Dermis microvascular lymphatic vessel endothelial cell (primary cell): Measurements from ENCODE around the gene AQP4. TPM values are rescaled to one million over a fixed set of nuclear protein-coding genes. Genes with fewer than 3 reads are reported as not detected.

ENCODE experiments used
- DNase-seq, 2 donors: peaks; one replicate each; pipeline versions ENCODE4 v3.0.0 to v3.0.0-alpha.2; 2010; ENCODE audit warnings: low read depth in 2 of 2
- total RNA-seq: library from RNA; depleted of rRNA; stranded (reverse); fragments of >200 nt; gene quantifications from 2 replicates; pipeline ENCODE4 v1.2.1, GENCODE V29; 2014

AQP4 gene
- total RNA-seq, 1 donor from 2014 or later, result not detected

DNA sequence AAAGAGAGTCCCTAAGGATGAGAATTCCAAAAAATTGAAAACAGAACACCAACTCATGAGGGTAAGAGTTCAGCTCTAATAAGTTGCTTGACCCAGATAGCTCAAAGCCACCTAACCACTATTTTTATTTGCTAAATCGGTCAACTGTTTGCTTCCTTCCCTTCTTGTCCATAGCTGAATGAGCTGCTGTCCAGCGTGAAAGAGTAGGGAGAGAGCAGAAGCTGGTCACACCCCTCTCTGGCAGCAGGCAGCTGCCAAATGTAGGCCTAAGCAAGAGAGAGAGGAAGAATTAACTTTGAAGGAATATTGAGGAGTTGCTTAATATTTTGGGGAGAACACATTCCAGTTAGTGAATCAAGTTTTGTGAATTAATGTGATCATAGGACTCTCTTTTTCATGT is 25.9 kb downstream of the AQP4 start:
- no peak for DNase-seq

DNA sequence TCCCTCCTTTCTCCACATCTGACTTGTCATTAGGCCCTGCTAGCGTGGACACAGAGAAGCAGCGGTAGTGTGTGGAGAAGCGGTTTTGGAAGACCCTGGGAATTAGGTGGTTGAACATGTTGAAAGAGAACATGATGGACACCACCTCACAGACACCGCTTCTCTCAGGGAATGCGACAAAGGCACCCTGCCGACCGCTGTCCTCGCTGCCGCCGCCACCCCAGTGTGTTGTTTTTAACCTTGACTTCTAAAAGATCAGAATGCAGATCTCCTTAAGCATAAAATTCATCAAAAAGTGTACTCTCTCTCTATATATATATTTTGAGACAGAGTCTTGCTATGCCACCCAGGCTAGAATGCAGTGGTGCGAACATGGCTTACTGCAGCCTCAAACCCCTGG is 33.2 kb downstream of the AQP4 start:
- no peak for DNase-seq

DNA sequence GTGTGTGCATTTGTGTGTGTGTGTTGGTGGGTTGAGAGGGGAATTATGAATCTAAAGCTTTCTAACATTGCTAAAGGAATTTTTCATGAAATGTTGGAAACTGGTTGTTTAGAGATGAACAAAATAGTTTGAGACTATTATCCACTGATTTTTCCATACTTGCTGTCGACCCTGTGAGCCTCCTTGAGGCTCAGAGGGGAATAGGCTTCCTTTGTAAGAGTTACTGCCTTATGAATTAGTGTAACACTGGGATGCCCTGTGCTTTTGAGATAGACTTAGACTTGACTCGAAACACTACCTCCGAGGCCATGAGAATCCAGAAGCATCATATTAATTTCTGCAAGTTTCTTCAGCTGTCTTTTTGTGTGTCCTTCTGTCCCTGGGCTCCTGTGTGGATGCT is 37.9 kb downstream of the AQP4 start:
- DNase-seq, result no peak

DNA sequence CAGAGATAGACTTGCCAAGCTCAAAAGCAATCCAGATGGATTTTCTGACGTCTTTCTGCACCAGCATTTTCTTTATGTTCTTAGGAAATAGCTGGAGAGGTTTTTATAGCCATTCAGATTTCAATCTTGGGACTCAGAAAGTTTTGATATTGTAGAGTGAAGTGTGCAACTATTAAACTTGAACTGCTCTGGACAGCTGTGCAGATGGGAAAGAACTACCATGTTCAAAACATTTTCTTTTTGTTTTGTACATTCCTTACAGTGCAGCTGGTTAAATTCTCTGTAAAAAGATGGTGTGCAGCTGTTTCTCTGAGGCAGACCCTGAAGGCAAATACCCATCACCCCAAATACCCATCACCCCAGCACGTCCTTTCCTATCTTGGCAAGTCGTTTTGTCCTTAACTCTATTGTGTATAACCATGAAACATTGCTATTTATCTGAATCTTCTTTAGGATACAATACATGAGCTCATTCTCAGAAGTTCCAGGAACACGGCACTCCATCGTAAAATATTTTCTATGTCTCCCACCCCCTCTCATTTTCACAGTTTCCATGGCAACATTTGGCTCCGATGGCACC is 38.8 kb downstream of the AQP4 start:
- no peak for DNase-seq

DNA sequence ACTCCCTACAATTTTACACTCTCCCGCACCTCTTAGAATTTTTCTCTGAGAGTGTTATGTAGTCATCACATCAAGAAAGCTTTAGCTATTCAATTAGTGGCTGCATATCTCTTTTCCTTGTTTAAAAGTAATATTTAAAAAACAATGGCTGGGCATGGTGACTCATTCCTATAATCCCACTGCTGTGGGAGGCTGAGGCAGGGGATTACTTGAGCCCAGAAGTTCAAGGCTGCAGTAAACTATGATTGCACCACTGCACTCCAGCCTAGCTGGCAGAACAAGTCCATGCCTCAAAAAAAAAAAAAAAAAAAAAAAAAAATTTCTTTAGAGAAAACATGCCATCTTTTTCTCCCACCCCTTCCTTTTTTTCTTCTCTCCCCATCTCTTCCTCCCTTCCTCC is 44.3 kb downstream of the AQP4 start:
- no peak for DNase-seq

DNA sequence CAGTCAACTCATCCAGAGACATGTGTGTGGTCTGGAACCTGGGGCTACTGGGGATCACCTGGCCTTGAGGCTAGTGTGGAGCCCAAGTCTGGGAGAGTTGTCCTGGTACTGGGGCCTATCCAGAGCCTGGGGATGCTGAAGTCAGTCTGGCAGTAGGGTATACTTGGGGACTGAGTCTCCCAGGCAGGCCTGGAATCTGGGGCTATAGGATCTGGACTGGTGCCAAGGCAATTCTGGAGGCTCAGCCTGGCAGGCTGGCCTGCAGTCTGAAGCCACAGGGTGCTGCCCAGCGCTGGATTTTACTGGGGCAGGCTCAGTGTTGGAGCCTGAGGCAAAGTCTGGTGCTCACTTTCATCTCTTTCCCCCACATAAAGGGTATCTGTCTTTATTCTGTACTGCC is 46.5 kb downstream of the AQP4 start:
- no peak for DNase-seq

DNA sequence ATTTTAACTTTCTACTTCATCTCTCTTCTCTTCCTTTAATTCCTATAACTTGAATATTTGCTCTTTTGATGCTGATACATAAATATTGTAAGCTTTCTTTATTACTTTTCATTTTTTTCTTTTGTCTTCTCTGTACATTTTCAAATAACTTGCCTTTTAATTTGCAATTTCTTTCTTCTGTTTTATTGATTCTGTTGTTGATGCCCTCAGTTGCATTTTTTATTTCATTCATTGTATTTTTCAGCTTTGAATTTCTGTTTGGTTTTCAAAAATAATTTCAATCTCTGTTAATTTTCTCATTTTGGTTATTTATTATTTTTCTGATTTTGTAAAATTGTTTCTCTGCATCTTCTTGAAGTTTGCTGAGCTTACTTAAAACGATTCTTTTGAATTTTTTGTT is 47.0 kb downstream of the AQP4 start:
- DNase-seq, result no peak

DNA sequence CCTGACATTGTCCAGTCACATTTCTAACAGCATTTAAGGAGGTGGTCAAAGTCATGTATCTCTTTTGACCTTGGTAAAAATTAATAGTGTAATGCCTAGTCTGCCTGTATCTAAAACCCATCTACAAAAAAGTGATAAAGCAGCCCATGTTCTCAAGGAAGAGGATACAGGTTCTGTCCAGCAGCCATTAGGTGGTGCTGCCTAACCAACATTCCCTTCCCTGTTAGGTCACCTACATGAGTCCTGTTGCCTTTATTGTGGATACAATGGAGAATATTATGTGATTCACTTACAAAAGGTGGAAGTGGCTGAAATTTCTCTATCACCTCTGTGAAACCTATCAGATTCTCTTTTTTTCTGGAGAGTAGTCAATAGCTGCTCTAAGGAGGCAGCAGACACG is 52.5 kb downstream of the AQP4 start:
- no peak for DNase-seq

DNA sequence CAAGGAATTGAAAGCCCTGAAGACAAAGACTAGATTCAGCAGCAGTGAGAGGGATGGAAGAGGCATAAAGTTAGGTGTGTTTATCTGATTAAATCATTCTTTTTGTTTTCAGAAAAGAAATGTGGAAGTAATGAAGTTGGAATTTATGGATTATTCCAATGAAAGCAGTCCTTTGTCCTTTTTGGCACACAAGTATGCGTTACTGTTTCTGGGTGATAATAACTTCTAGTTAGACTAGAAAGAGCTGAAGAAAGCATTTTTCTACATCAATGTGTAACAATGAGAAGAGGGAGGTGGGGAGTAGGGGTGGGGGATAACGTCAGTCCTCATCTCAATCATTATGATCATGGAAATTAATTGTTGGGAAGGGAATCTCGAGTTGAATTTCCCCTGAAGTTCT is 53.0 kb downstream of the AQP4 start:
- no peak for DNase-seq

DNA sequence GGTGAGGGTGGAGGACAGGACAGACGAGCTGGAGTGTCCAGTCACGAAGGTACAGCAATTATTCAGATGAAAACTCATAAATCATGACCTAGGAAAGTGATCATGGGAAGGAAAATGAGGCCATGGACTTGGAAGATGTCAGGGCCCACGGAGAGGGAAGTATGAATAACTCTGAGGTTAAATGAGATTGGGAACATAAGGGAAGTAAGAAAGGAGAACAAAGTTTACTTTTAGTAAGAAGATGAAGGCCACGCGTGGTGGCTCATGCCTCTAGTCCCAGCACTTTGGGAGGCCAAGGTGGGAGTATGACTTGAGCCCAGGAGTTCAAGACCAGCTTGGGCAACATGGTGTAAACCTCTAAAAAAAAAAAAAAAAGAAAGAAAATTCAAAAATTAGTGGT is 56.2 kb downstream of the AQP4 start:
- no peak for DNase-seq

DNA sequence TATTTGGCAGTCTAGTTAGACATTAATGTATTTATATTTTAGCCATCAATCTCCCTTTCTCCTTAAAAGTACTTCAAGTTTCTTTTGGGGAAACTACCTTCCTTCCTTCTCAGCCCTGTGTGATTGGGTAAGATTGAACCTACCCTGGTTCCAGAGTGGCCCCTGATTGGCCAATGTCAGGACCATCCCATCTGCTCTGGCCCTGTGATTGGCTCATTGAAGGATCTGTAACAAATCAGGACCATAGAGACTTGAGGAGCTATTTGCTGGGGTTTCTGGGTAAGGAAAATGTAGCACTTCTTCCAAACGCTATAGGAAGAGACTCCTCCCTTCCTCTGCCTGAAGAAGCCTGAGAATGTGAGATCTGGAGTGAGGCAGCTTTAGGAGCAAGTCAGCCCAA is 59.3 kb downstream of the AQP4 start:
- DNase-seq, result no peak

DNA sequence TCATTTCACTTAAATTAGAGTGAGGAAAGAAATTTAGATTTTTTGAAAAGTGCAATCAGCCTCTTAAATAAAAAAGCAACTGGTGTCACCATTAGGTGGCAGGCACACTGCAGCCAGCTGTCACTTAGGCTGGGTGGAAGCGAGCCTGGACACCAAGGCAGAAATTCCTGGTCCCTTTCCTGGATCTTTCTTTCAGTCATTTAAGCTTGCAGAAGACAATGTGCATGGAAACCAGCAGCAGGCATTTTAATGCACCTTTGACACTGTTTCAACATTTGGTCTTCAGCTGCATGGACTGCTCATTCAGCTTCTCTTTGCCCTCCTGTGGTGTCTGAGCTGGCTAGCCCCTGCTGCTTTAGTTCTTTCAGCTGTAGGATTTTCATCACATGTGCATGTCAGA is 61.0 kb downstream of the AQP4 start:
- no peak for DNase-seq

DNA sequence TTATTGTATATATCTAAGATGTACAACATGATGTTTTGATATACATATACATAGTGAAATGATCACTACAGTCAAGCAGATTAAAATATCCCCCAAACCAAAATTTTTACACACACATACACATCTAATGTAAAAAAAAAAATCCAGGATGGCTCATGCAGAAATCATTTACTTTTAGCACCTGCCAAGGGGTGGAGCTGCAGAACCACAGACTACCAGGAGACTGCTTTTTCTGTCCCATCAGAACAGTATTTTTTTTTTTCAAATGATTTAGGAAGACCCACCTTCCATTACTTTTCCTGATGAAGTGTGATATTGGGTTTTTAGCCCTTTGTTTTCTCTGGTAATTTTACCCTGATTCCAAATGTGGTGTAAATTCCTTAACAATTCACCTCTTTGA is 61.9 kb downstream of the AQP4 start:
- DNase-seq, result no peak

DNA sequence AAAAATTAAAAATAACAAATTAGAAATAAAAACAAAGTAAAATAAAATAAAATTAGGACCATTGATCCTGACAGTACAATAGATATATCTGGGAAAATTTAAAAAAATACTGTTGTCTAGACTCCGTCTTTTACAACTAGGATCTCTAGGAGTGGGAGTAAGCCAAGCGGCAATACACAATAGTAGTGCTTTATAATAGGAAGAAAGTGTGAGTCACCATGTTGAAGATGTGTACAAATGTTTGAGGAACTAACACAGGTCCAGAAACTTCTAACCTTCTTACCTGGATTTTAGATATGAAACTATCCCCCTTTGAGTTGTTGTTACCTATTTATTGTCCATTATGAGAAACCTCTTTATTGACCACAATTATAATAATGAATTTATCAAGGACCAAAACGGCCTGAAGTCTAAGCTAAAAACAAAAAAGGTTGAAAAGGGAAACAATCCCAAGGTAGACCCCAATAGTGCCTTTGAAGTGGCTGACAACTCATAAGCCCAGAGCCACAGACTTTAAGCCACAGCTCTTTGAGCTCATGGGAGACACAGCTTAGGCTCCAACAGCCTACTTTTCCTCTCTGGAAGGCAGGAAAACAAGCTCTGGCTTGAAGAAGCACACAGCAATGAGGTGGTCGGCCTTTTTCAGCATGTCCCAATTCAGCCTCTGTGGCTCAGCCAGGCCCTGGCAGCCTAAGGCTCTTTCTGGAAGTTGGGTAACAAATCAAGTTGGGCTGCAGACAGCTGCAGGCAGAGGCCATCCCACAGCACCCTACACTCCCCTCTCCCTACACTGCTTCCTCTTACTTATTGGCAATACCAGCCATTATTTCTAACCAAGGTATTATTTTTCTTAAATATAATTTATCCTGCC is 62.9 kb downstream of the AQP4 start:
- DNase-seq, result no peak
